Dedifferentiated amniotic fluid mesenchymal stem cell (primary cell): ENCODE data around the gene DRD2.

Source experiments
- DNase-seq: peaks from one replicate; pipeline ENCODE4 v3.0.0-alpha.2; 2016; ENCODE audit errors: extremely low spot score

DRD2 gene

DNA sequence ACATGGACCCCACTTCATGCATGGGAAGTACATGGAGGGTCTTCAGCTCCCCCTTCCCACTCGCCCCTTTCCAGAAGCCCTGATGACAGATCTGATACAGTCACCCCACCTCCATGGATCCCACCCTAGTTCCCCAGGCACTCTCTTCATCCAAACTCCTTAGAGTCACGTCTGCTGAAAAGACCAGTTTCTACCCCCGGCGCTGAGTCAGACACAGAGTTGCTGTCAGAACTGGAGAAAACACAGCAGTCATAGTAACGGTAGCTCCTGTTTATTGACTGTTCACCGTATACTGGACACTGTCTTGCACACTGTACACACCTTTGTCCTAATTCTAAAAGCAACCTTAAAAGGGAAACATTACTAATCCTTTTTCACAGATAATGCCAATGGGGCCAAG, 29.1 kb downstream of the DRD2 start:
- no peak for DNase-seq

DNA sequence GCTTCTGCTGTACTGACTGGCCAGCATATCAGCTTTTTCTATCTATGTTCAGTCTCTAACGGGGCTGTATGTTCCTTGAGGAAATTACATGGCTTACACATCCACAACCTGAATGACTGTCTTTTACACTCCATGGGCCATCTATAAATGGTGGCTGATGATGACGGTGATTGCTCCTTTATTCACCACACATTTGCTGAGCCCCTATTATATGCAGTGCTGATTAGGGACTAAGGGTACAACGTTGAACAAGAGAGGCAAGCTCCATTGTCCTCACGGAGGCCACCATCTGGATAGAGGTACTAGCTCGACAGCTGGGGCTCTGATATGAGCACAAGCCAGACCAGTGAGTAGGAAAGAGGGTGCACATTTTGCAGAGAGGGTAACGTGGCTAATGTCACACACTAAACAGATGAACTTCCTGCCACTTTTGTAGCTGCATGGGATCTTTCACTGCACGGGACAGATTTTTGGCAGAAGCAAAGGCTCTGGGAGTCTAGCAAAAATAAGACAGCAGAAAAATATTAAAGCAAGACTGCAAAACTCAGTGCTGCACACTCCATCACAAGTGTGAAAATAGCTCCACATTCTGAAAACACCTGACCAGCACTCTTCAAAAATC, 30.6 kb downstream of the DRD2 start:
- no peak for DNase-seq

DNA sequence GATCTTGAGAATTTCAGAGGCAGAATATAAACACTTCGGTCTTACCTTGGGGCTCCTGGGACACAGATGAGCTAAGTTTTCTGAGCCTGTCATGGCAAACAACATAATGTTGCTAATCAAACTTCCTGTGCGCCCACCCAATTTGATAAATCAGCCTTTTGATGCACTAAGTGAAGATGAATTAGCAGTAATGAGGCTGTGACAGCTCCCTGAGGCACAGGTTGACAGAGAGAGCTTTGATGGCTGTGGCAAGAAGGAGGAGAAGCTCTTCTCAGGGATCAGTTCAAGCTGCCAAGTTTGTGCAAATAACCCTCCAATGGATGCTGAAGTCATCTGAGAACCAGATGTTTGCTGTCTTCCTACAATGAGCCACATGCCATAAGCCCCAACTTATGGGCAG, 34.4 kb downstream of the DRD2 start:
- no peak for DNase-seq

DNA sequence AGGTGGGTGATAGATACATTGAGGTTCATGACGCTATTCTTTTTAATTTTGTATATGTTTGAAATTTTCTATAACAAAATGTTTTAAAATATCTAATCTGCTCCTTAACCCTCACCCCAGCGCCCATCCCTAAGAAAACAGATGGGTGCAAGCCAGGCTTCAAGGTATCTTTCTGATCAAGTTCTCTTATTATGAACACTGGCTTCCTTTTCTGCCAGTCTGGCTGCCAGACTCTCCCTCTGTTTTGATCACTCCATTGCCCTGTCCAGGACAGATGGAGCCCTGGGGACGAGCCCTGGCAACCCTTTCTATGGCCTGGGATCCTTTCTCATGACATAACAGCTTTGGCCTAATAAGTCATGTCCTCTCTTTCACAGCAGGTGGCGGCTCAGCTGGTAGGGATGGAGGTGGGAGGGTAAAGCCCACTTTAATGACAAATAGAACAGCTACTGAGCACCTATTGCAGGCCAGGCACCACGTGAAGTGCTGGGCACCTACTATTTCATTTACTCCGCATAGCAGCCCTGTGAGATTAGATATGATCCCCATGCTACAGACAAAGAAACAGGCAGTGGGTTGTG, 38.4 kb downstream of the DRD2 start:
- no peak for DNase-seq

DNA sequence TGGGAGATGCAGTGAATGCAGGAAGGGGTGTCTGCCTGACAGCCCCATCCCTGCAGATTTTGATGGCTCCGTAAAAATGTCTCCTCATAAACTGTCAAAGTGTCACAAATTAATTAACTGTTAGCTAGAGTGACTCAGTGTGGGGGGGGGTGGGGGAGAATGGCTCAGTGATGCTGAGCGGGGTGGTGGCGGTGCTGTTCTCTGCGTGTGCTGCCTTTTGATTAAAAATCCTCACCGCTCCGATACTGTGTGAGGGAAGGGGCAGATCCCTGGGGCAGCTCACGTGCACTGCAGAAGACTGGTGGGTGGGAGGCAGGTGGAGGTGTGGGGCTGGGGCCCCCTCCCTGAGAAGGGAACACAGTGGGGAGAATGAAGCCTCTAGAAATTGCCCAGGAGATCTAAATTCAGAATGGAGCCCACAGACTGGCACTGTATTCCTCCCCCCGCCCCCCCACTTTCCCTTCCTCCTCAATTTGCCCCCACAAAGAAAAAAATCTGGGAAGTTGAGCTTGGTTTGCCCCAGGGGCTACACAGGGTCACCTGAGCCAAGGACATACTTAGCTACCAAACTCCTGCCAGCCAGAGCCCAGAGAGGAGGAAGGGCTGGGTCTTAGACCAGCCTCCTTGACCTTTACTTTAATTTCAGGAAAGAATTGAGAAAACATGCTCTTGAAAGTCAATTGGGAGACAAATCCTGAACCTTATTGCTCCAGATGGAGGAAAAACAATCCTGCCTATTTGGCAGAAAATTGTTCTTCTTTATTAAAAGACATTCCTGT, 39.8 kb downstream of the DRD2 start:
- no peak for DNase-seq

DNA sequence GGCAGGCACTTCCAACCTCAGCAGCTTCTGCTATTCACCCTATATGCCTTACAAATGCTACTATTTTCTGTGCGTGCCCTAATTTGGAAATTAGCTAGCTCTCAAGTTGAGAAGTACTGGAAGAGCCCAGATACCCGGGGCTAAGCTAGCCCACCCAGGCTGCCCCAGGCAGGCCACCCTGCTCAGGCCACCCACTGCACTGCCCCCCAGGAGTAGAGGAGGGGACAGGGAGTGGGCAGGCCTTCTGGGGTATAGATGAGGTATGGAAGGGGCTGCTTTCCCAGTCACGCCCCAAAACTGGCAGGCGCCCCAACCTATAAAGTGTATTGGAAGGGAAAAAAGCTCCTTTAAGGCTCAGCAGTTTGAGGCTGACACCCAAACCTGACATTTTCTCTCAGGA, 43.5 kb downstream of the DRD2 start:
- DNase-seq: no peak

DNA sequence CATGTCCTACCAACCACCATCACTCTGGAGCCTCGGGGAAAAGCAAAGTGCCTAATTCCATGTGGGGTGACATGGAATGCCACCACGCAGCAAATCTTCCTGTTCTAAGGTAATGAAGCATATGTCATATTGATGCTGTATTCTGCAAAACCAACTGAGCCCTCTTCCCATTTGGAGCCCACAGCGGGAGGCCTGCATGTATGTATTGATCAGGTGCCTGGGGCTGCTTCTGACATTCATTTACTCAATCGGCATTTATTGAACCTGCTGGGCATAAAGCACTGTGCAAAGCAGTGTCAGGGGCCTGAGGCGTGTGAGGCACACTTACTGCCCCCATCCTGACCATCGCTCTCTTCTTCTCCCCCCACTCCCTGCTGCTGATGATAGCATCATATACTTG, 48.5 kb downstream of the DRD2 start:
- no peak for DNase-seq

DNA sequence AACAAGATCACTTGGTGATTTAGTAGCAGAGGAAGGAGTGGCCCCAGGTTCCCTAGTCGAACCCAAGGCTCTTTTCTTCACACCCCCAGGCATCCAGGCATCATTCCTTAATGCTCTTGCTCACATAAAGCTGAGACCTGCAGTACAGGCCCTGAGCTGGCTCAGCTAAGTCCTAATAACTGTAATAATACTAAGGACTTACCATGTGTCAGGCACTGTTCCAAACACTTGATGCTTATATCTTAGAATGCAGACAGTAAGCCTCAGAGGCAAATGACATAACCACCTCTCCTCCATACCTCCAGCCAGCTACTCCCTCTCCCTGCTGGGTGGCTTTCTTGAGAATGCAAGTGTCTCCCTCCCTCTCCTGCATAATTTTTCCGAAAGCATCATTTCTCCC, 54.4 kb downstream of the DRD2 start:
- DNase-seq: no peak

DNA sequence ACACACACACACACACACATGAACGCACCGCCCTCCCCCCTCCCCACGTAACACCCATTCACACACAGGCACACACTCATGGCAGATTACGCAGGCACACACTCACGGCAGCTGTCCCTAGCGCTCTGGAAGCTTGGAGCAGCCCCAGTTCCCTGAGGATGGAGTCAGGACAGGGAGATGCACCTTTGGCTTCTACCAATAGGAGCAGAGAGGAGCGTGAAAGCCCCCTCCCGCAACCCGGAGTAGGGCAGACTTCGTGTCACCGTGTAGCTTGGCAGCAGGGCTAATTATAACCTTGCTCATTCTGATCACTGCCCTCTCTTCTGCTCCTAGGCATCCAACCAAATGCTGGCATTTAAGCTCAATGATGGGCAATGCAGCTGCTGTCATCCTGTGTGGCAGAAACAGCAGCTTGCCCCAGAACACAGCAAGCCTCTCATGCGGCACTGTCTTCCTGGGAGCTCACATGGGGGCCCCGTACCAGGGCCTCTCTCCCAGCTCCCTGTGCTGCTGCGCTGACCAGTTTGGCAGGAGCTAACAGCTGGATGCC, 55.7 kb downstream of the DRD2 start:
- no peak for DNase-seq

DNA sequence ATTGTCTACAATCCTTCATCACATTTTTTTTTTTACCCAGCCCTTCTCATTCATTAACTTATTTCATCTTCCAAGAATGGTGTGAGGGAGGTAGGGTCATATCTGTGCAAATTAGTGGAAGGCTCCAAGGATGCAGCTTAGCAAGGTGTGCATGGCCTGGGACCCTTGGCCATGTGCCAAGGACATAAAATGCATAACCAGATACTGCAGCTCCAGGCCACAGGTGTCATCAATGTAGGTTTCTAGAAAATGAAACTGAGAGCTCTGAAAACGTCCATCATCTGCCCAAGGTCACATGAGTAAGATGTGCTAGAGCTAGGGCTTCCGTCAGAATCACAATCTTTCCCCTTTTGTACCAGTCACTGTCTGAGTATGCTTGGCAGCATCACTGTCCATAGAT, 57.8 kb downstream of the DRD2 start:
- no peak for DNase-seq

DNA sequence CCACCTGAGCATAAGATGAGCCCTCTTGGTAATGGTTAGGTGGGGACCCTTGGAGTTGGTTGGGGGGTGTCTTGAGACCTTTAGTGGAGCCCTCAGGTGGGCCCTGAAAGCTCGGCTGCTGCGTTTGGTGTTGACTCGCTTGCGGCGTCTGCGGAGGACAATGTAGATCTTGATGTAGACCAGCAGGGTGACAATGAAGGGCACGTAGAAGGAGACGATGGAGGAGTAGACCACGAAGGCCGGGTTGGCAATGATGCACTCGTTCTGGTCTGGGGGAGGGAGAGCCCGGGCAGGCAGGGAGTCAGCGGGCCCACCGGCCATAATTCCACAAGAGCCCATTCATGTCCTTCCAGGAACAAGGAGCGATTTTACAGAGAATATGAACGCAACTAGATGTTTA, 59.9 kb downstream of the DRD2 start:
- DNase-seq: no peak

DNA sequence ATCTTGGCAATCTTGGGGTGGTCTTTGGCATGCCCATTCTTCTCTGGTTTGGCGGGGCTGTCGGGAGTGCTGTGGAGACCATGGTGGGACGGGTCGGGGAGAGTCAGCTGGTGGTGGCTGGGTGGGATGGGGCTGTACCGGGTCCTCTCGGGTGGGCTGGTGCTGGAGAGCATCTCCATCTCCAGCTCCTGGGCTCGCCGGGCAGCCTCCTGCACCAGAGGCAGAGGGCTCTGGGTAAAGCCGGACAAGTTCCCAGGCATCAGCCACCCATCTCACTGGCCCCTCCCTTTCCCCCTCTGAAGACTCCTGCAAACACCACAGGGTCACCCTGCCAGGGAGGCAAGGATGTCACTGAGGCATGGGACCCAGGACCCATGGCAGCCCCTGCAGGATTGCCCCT, 62.5 kb downstream of the DRD2 start:
- DNase-seq: no peak

DNA sequence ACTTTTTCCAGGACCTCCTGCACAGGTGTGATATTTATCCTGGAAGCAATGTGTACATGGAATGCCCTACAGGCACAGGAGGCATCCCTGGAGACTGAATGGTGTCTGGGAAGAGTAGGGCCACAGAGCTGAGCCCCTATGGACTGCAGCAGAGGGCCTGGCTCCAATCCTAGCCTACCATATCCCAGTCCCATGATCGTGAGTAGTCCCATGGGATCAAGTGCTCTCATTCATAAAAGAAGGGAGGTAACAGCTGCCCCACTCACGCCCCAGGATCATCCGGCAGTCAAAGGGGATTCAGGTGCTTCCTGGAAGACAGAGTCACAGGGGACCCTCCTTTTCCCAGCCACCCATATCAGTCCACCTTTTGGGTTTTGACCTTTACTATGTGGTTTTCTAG, 63.7 kb downstream of the DRD2 start:
- DNase-seq: no peak

DNA sequence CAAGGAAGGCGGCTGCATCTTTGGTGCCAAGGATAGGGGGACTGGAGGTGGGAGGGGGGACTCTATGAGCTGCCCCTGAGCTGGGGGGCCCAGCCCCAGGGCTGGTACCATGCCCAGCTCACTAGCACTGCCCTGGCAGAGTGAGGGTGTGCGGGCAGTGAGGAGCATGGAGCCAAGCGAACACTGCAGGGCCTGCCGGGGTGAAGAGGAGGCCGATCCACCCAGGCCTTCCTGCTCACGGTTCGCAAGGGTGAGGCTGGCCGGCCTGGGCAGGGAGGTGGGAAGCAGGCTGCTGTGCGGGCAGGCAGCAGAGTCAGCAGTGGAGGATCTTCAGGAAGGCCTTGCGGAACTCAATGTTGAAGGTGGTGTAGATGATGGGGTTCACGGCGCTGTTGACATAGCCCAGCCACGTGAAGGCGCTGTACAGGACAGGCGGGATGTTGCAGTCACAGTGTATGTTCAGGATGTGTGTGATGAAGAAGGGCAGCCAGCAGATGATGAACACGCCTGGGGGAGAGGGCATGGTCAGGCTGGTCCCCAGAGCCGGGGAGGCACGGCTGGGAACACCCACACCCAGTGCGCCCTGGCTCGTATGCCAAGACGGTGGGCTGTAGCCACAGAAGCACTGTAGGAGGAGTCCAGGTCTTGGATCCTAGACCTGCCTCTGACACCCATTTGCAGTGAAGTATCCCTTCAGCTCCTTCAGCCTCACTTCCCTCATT, 64.6 kb downstream of the DRD2 start:
- no peak for DNase-seq

DNA sequence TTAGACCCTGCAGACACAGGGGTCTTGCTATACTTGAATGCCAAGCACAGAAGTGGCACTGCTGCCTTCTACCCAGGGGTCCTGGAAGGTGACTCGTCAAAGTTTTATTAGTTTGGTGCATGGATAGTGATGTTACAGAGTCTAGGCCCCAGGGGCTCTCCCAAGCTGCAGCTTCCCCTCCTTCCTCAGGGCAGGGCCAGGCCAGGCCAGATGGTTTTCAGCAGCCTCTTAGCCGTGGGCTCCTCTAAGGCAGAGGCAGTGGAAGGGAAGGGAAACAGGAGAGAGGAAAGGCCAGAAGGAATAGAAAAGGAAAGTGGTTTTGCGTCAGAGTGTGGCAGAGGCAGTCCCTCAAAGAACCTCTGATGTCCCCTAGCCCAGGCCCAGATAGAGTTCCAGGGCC, 65.7 kb downstream of the DRD2 start:
- DNase-seq: no peak

DNA sequence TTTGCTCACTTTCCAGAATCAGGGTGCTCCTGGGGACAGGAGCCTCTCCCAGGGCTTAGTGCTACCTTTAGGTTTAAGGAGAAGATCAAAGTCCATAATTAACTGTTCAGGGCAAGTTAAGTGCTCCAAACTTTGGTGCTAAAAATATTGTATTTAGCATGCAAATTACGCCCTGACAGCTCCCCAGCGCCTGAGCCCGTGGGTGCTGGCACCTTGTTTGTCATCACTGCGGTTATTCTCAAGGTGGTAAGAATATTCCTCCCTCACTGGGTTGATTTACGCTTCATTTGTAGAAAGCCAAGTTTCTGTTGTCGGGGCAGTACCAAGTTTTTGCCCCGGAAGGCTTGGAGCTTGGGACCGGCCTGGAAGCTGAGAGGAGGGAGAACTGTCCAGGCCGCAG, 66.3 kb downstream of the DRD2 start:
- DNase-seq: no peak

DNA sequence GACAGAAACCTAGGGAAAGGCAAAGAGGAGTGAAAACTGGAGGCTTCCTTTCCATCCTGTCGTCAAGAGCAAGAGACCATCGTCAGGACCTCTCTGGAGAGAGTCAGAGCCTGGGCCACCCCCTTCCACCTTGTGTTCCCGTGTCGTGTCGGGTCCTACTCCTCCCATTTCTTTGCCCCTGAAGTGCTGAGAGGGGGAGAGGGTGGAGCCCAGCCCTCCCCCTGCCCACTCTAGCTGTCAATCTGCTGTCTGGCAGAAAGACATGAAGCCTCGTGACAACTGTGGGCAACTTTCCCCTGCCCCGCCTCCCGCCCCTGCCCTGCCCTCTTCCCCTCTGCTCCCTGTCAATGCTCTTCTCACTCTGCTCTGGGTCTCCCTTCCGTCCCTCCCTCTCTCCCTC, 67.0 kb downstream of the DRD2 start:
- no peak for DNase-seq

DNA sequence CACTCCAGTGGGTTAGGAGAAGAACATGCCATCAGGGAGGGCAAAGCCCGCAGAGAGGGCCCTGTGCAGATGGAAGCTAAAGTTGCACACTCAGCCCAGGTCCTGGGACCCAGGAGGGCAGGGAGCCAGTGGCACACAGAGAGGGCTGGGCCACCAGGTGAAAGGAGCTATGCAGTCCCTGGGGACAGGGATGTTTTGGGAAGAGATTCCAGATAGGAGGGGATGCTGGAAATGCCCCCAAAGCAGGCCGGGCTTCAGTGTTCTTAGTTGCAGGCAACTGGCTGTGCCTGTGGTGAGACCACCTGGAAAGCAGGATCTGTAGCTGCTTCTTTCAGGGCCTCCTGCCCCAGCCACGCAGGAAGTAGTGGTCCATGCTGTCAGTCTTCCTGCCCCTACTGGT, 68.0 kb downstream of the DRD2 start:
- no peak for DNase-seq

DNA sequence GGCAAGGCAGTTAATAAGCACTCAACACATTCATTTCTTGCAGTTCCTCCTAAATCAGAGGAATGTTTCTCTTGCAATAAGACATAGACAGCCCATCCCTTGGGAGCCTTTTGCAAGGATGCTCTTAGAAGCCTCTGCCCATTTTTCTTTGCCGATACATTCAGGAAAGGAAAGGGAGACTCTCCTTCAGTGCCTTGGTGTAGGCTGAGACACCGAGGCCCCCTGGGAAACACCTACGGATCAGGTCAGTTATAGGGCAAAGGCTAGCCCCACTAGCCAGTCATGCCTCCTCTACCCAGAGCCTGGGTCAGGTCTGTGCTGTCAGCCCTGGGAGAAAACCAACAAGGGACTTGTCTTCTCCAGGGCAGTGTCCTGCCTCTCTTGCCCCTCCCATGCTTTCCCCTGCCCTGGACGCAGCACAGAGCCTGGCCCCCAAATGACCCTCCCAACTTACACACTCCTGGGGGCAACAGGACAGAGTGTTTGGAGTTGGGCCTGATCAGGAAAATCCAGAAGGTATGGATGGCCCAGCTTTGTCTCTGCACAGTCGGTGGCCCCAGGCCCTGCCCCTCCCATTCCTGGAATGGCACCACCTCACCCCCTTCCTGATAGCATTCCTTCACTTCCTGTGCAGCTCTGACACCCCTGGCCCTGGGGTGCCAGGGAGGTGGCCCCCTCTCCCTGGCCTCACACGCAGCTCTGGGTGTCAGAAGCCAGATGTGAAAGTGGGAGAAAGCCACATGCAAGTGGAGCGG, 69.3 kb downstream of the DRD2 start:
- DNase-seq: no peak

DNA sequence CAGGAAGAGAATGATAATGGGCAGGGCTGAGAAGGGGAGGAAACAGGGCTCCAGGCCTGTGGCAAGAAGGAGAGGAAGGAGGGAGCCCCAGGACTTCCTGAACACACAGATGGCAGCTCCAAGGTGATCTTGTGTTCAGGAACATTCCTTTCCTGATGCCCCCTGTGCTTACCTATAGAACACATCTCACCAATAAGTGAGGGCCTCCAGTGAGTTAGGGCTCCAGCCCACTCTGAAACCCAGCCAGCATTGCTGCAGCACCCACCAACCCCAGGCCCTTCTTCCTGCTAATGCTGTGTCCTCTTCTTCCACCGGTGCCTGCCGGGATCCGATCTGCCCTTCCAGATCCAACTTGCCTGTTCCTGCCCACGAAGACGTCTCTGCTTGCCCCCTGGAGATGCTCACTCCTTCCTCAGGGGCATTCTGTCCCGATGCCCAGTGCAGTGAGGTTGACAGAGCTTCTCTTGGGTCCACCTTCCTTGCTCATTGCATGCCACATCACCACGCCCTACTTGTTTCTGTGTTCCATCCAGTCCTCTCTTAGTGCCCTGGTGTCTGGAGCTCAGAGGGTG, 70.3 kb downstream of the DRD2 start:
- DNase-seq: no peak

DNA sequence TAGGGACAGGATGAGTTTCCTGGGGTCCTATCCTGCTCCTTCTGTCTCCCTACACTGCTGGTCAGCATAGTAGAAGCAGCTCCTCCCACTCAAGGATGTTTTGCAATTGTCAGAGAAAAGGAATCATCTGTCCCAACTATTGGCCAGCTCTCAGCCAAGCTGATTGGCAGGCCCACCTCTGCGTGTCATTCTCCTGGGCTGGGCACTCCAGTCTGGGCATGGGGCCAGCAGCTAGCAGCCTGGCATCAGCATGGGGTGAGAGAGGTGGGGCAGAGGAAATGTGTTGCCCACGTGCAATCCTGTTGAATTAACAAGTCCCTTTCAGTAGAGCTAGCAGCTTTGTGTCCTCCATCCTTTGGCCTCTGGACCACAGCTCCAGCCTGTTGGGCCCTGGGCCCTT, 73.5 kb downstream of the DRD2 start:
- peak; percentile 15 for DNase-seq
